WTC11 (cell line): ENCODE measurements around the gene CIPC. TPM values are rescaled to one million over a fixed set of nuclear protein-coding genes. Genes with fewer than 3 reads are reported as not detected.

Experiments used
- ATAC-seq: fragments of 200-7000 bp; cut with Tn5 transposase; 2 replicates; pipeline ENCODE4 v1.10.0; 2021; ENCODE audit warnings: mild to moderate bottlenecking, moderate library complexity
- CTCF ChIA-PET: fragments of 300-600 bp; sonication (Branson Sonifier 250); formaldehyde crosslinking; loops from one replicate; lab custom pipeline; 2021; ENCODE audit warnings: antibody characterized with exemption; lab: Charles Lee
- POLR2A ChIA-PET: fragments of 350-600 bp; sonication (Branson Sonifier 250); formaldehyde crosslinking; loops from one replicate; lab custom pipeline; 2021; ENCODE audit warnings: antibody characterized with exemption; lab: Charles Lee
- DNase-seq: peaks from one replicate; pipeline ENCODE4 v3.0.0; 2021; ENCODE audit warnings: low spot score
- H3K27ac Mint-ChIP-seq: 2 replicates; pipeline ENCODE4 v1.8.0; 2021; ENCODE audit warnings: mixed read lengths
- H3K27me3 Mint-ChIP-seq: 2 replicates; pipeline ENCODE4 v1.8.0; 2021; ENCODE audit warnings: low read depth, mild to moderate bottlenecking, moderate library complexity, mixed read lengths
- H3K36me3 Mint-ChIP-seq: 2 replicates; pipeline ENCODE4 v1.8.0; 2021; ENCODE audit warnings: mixed read lengths
- H3K4me1 Mint-ChIP-seq: 2 replicates; pipeline ENCODE4 v1.8.0; 2022; ENCODE audit warnings: mixed read lengths
- H3K4me3 Mint-ChIP-seq: 2 replicates; pipeline ENCODE4 v1.8.0; 2021; ENCODE audit warnings: mild to moderate bottlenecking, moderate library complexity, mixed read lengths
- H3K9me3 Mint-ChIP-seq: 2 replicates; pipeline ENCODE4 v1.8.0; 2021; ENCODE audit warnings: mixed read lengths
- ATF2 ChIP-seq: sonication (generic); formaldehyde crosslinking; IDR thresholded peaks from 2 replicates; pipeline ENCODE4 v1.8.1; 2022; ENCODE audit warnings: low read depth, missing genetic modification reagents, borderline replicate concordance
- CBFB ChIP-seq: sonication (generic); formaldehyde crosslinking; IDR thresholded peaks from 2 replicates; pipeline ENCODE4 v1.8.1; 2022; ENCODE audit warnings: mild to moderate bottlenecking, low read depth, missing genetic modification reagents
- CREM ChIP-seq: sonication (generic); formaldehyde crosslinking; IDR thresholded peaks from 2 replicates; pipeline ENCODE4 v1.8.1; 2022; ENCODE audit warnings: mild to moderate bottlenecking, missing genetic modification reagents, moderate library complexity
- E2F5 ChIP-seq: sonication (generic); formaldehyde crosslinking; IDR thresholded peaks from 2 replicates; pipeline ENCODE4 v1.8.1; 2022; ENCODE audit warnings: mild to moderate bottlenecking, moderate library complexity, missing genetic modification reagents
- KAT7 ChIP-seq: sonication (generic); formaldehyde crosslinking; IDR thresholded peaks from 2 replicates; pipeline ENCODE4 v1.8.1; 2023; ENCODE audit warnings: missing genetic modification reagents, mild to moderate bottlenecking, borderline replicate concordance
- MAX ChIP-seq: sonication (generic); formaldehyde crosslinking; IDR thresholded peaks from 2 replicates; pipeline ENCODE4 v1.8.0; 2022; ENCODE audit warnings: mild to moderate bottlenecking, missing genetic modification reagents
- PRRX2 ChIP-seq: fragments of 250-450 bp; sonication (Bioruptor Pico); IDR thresholded peaks from 2 replicates; pipeline ENCODE4 v1.8.0; 2021; ENCODE audit warnings: mild to moderate bottlenecking
- RELA ChIP-seq: sonication (generic); formaldehyde crosslinking; IDR thresholded peaks from 2 replicates; pipeline ENCODE4 v1.8.1; 2022; ENCODE audit warnings: missing genetic modification reagents, mild to moderate bottlenecking, borderline replicate concordance
- TCF7 ChIP-seq: sonication (generic); formaldehyde crosslinking; IDR thresholded peaks from 2 replicates; pipeline ENCODE4 v1.8.0; 2022; ENCODE audit warnings: mild to moderate bottlenecking, low read depth, missing genetic modification reagents, moderate library complexity
- TP53 ChIP-seq: sonication (generic); formaldehyde crosslinking; IDR thresholded peaks from 2 replicates; pipeline ENCODE4 v1.8.1; 2023; ENCODE audit warnings: mild to moderate bottlenecking, missing genetic modification reagents
- USF2 ChIP-seq: sonication (generic); formaldehyde crosslinking; IDR thresholded peaks from 2 replicates; pipeline ENCODE4 v1.8.1; 2023; ENCODE audit warnings: mild to moderate bottlenecking, missing genetic modification reagents, moderate library complexity
- ZNF512 ChIP-seq: sonication (generic); formaldehyde crosslinking; IDR thresholded peaks from 2 replicates; pipeline ENCODE4 v1.8.1; 2022; ENCODE audit warnings: missing genetic modification reagents, borderline replicate concordance
- ZNF671 ChIP-seq: fragments of 250-450 bp; sonication (Bioruptor Pico); IDR thresholded peaks from 2 replicates; pipeline ENCODE4 v1.8.0; 2021; ENCODE audit warnings: mild to moderate bottlenecking
- total RNA-seq: library from RNA; stranded (reverse); gene quantifications from 3 replicates; pipeline ENCODE4 v1.2.3, GENCODE V29; 2021
- TF ChIP-seq, protein P1 (sequence below): sonication (generic); formaldehyde crosslinking; IDR thresholded peaks from 2 replicates; pipeline ENCODE4 v1.8.1; 2023; ENCODE audit warnings: mild to moderate bottlenecking, moderate library complexity, missing genetic modification reagents
- TF ChIP-seq, protein P2 (sequence below): sonication (generic); formaldehyde crosslinking; IDR thresholded peaks from 2 replicates; pipeline ENCODE4 v1.8.0; 2022; ENCODE audit warnings: mild to moderate bottlenecking, missing genetic modification reagents
- TF ChIP-seq, protein P3 (sequence below): sonication (generic); formaldehyde crosslinking; IDR thresholded peaks from 2 replicates; pipeline ENCODE4 v1.8.1; 2023; ENCODE audit warnings: mild to moderate bottlenecking, missing genetic modification reagents
- TF ChIP-seq, protein P4 (sequence below): fragments of 200-600 bp; IDR thresholded peaks from 2 replicates; pipeline ENCODE4 v1.8.0; 2022; ENCODE audit warnings: antibody characterized with exemption

CIPC gene
- total RNA-seq, 1 experiment from 2014 or later, result 25.4 TPM

- Mint-ChIP-seq H3K4me1 (peaks cover 51% of the 10 kb centered on the region), H3K36me3 (peaks cover 25% of the 10 kb centered on the region), H3K4me3 (peak overlapping the region; percentile 92), H3K27me3 (peaks cover 4% of the 10 kb centered on the region; the same call in 1 of the 2 replicates), H3K9me3 (no peaks in the 10 kb centered on the region), H3K27ac (no peak overlapping the region; the same call in 1 of the 2 replicates)
- ChIA-PET CTCF (interaction anchor here (0.6 to 8.3 kb wide), 23 partner anchors 9 to 237 kb away, joined by 3 to 147 read pairs (median 5); partner anchors contain the start of genes GSTZ1, SAMD15, TMED8 and TMEM63C), POLR2A (interaction anchor here (1.1 kb wide), 1 partner anchor 111 kb away, joined by 5 read pairs; no protein-coding TSS in a partner anchor)
- ATAC-seq (no peak), DNase-seq (no peak)
- TF ChIP-seq ZNF512 (CRISPR knock-in tag) (no peak), ZNF671 (CRISPR knock-in tag) (no peak), E2F5 (CRISPR knock-in tag) (peak; percentile 15; the same call in 1 of the 2 replicates), RELA (0 out of 2 replicates have a peak, but pooled peaks have one; percentile 11), MAX (CRISPR knock-in tag) (0 out of 2 replicates have a peak, but pooled peaks have one; percentile 6)
Observed at GRCh38 chr14:77140359-77141213, 42.5 kb downstream of the CIPC start.

DNA sequence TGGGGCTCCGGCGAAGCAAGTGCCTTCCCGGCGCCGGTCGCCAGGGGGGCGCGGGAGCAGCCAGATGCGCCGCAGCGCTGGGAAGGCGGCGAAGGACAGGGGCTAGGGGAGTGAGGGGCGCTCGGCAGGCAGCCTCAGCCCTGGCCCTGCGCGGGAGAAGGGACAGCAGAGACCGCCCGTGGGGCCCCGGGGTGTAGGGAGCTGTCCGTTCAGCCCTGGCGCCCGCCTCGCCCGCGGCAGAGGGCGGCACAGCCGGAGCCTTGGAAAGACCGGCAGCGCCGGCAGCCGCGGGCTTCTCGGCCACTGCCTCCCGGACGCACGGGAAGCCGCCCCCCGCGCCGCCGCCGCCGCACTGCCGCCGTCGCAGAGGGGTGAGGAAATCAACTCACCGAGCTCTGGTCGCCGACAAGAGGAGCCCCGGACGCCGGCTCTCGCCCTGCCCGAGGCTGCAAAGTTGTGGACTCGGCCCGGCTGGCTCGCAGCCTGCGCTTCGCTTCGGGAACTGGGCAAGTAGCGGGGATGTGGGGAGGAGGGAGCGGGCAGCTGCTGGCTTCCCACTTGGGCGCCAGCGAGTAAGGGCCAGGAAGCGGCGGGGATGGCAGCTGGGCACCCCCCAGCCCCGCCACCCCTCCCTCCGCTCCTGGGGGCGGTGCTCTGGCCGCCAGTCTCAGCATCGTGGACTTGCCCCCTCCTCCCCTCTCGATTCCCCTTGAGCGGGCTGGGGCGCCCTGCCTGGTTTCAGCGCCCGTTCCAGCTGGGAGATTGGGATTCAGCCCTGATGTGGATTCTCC lies 43.4 kb downstream of the CIPC start, which contains the start of gene ZDHHC22:
ZDHHC22 (minus strand) TSS at position 578 of the 791 bp plus-strand sequence. CDS start 2,053 bp downstream, outside the sequence.
- Mint-ChIP-seq H3K27me3 (peaks cover 4% of the 10 kb centered on the region; the same call in 1 of the 2 replicates), H3K4me1 (peaks cover 59% of the 10 kb centered on the region), H3K9me3 (no peaks in the 10 kb centered on the region), H3K4me3 (peak within 1 kb of the TSS; percentile 92), H3K36me3 (peaks cover 20% of the 10 kb centered on the region), H3K27ac (peak within 1 kb of the TSS; percentile 96)
- DNase-seq, result peak; percentile 84
- CTCF ChIA-PET, result interaction anchor here (0.7 to 8.3 kb wide), 24 partner anchors 7 to 467 kb away, joined by 3 to 147 read pairs (median 4); partner anchors contain the start of genes GSTZ1 and TMEM63C
- ATAC-seq, result peak; percentile 64
- POLR2A ChIA-PET, result interaction anchor here (1.1 to 1.2 kb wide), 2 partner anchors 10 to 112 kb away, joined by 5 to 7 read pairs; no protein-coding TSS in a partner anchor
- TF ChIP-seq CREM (CRISPR knock-in tag) (no peak), USF2 (CRISPR knock-in tag) (0 out of 2 replicates have a peak, but pooled peaks have one; percentile 7), KAT7 (CRISPR knock-in tag) (no peak; the same call in 1 of the 2 replicates), E2F5 (CRISPR knock-in tag) (no peak), CBFB (0 out of 2 replicates have a peak, but pooled peaks have one; percentile 54), TCF7 (CRISPR knock-in tag) (0 out of 2 replicates have a peak, but pooled peaks have one; percentile 43), PRRX2 (CRISPR knock-in tag) (0 out of 2 replicates have a peak, but pooled peaks have one; percentile 31), TP53 (peak; percentile 14; the same call in 1 of the 2 replicates), ATF2 (CRISPR knock-in tag) (no peak)
- TF ChIP-seq, protein P1, sequence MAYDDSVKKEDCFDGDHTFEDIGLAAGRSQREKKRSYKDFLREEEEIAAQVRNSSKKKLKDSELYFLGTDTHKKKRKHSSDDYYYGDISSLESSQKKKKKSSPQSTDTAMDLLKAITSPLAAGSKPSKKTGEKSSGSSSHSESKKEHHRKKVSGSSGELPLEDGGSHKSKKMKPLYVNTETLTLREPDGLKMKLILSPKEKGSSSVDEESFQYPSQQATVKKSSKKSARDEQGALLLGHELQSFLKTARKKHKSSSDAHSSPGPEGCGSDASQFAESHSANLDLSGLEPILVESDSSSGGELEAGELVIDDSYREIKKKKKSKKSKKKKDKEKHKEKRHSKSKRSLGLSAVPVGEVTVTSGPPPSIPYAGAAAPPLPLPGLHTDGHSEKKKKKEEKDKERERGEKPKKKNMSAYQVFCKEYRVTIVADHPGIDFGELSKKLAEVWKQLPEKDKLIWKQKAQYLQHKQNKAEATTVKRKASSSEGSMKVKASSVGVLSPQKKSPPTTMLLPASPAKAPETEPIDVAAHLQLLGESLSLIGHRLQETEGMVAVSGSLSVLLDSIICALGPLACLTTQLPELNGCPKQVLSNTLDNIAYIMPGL, result peak; percentile 98
- TF ChIP-seq, protein P2, sequence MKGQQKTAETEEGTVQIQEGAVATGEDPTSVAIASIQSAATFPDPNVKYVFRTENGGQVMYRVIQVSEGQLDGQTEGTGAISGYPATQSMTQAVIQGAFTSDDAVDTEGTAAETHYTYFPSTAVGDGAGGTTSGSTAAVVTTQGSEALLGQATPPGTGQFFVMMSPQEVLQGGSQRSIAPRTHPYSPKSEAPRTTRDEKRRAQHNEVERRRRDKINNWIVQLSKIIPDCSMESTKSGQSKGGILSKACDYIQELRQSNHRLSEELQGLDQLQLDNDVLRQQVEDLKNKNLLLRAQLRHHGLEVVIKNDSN, result no peak
- TF ChIP-seq, protein P3, sequence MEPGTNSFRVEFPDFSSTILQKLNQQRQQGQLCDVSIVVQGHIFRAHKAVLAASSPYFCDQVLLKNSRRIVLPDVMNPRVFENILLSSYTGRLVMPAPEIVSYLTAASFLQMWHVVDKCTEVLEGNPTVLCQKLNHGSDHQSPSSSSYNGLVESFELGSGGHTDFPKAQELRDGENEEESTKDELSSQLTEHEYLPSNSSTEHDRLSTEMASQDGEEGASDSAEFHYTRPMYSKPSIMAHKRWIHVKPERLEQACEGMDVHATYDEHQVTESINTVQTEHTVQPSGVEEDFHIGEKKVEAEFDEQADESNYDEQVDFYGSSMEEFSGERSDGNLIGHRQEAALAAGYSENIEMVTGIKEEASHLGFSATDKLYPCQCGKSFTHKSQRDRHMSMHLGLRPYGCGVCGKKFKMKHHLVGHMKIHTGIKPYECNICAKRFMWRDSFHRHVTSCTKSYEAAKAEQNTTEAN (CRISPR knock-in tag), result 0 out of 2 replicates have a peak, but pooled peaks have one; percentile 16
- TF ChIP-seq, protein P4, sequence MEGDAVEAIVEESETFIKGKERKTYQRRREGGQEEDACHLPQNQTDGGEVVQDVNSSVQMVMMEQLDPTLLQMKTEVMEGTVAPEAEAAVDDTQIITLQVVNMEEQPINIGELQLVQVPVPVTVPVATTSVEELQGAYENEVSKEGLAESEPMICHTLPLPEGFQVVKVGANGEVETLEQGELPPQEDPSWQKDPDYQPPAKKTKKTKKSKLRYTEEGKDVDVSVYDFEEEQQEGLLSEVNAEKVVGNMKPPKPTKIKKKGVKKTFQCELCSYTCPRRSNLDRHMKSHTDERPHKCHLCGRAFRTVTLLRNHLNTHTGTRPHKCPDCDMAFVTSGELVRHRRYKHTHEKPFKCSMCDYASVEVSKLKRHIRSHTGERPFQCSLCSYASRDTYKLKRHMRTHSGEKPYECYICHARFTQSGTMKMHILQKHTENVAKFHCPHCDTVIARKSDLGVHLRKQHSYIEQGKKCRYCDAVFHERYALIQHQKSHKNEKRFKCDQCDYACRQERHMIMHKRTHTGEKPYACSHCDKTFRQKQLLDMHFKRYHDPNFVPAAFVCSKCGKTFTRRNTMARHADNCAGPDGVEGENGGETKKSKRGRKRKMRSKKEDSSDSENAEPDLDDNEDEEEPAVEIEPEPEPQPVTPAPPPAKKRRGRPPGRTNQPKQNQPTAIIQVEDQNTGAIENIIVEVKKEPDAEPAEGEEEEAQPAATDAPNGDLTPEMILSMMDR, result peak; percentile 64
